Testis (tissue), 3 donors: ENCODE measurements around the gene BTBD1. TPM values are rescaled to one million over a fixed set of nuclear protein-coding genes. Genes with fewer than 3 reads are reported as not detected.
"Not testable (repeated sequence)": the region's sequence is repeated elsewhere in the genome, so short reads cannot be mapped to it uniquely, and the experiment has no call there.

Source experiments
- DNase-seq: peaks from one replicate; pipeline ENCODE4 v3.0.0-alpha.2; 2019
- H3K27ac ChIP-seq, 2 donors: fragments of 200-600 bp; sonication (generic); one replicate each; pipeline ENCODE4 v1.5.1; 2019
- H3K27me3 ChIP-seq: fragments of 200-600 bp; sonication (generic); one replicate; pipeline ENCODE4 v1.5.1; 2019
- H3K36me3 ChIP-seq: fragments of 200-600 bp; sonication (generic); one replicate; pipeline ENCODE4 v1.5.1; 2017; ENCODE audit warnings: low read depth; ENCODE audit errors: missing control alignments
- H3K4me1 ChIP-seq: fragments of 200-600 bp; sonication (generic); one replicate; pipeline ENCODE4 v1.5.1; 2019
- H3K4me3 ChIP-seq, 2 donors: fragments of 200-600 bp; sonication (generic); one replicate each; pipeline ENCODE4 v1.5.1; 2017 to 2019
- H3K9me3 ChIP-seq: fragments of 200-600 bp; sonication (generic); one replicate; pipeline ENCODE4 v1.5.1; 2017
- CTCF ChIP-seq, 3 experiments: fragments of 450-650 bp in 2 of 3; fragments of 200-600 bp in 1 of 3; sonication (generic) in 1 of 3; IDR thresholded peaks; one replicate each; pipeline ENCODE4 v1.5.1; 2016 to 2019; ENCODE audit warnings: antibody characterized with exemption in 3 of 3, mild to moderate bottlenecking in 2 of 3, moderate library complexity in 1 of 3
- POLR2A ChIP-seq: fragments of 450-650 bp; IDR thresholded peaks from one replicate; pipeline ENCODE4 v1.6.1; 2017; ENCODE audit warnings: antibody characterized with exemption, mild to moderate bottlenecking, moderate library complexity
- WGBS, 2 donors: methylation state at CpG; one replicate each; pipeline ENCODE4 v1.1.5; 2018; 5-methylcytosine and 5-hydroxymethylcytosine counted together
- intact Hi-C: fragments of 100-400 bp; cut with DNase I; formaldehyde crosslinking; loops from one replicate; pipeline ENCODE4 v1.15.1; 2023; ENCODE audit warnings: low total_unique reads
- polyA plus RNA-seq: library from polyadenylated mRNA; stranded (reverse); fragments of 350-450 nt; fragmentation: Illumina TruSeq; extraction: RNeasy Lipid Tissue Mini Kit (QIAGEN cat#74804); gene quantifications from one replicate; pipeline ENCODE4 v1.2.3, GENCODE V29; 2014; ENCODE audit warnings: low read depth, low replicate concordance; ENCODE audit not compliant: insufficient read depth
- total RNA-seq, 2 donors: library from RNA; depleted of rRNA; stranded (reverse); fragments of >200 nt; gene quantifications; one replicate each; pipeline ENCODE4 v1.2.3, GENCODE V29; 2016

BTBD1 gene
- total and polyA plus RNA-seq, 3 donors from 2014 or later: 94.6 to 118 (median 104) TPM

GRCh38 chr15:83000672-83001031, 66.4 kb downstream of the BTBD1 start:
- DNase-seq, H3K27me3 ChIP-seq, H3K9me3 ChIP-seq, H3K36me3 ChIP-seq, intact Hi-C loops, H3K4me1 ChIP-seq, H3K4me3 ChIP-seq, H3K27ac ChIP-seq: not testable (repeated sequence)
- peak in 1 of 3 experiments; percentile 5 for TF ChIP-seq CTCF (IDR thresholded peaks at IDR 0.05)
- 92 to 97% methylated on average over 3 of the region's 3 CpGs for WGBS, 2 donors

GRCh38 chr15:82999905-83000671, 67.0 kb downstream of the BTBD1 start:
- TF ChIP-seq POLR2A: no peak
- peak in 2 of 3 experiments; percentile 35 to 44 for TF ChIP-seq CTCF (IDR thresholded peaks at IDR 0.05)

GRCh38 chr15:82999426-82999825, 67.6 kb downstream of the BTBD1 start:
- no peak for DNase-seq
- Histone ChIP-seq H3K4me1 (peaks cover 9% of the 10 kb centered on the region), H3K27me3 (no peaks in the 10 kb centered on the region), H3K27ac (no peak overlapping the region), H3K9me3 (no peaks in the 10 kb centered on the region), H3K4me3 (no peak overlapping the region), H3K36me3 (no peaks in the 10 kb centered on the region)
- 64 to 73% methylated on average over 6 of the region's 6 CpGs for WGBS, 2 donors
- intact Hi-C loops: no loop called here
- TF ChIP-seq POLR2A: no peak
- TF ChIP-seq CTCF (IDR thresholded peaks at IDR 0.05): no peak

More at GRCh38 chr15:82999905-83000671, 67.0 kb downstream of the BTBD1 start:
- H3K27me3 ChIP-seq: no peaks in the 10 kb centered on the region
- no peaks in the 10 kb centered on the region for H3K9me3 ChIP-seq
- H3K36me3 ChIP-seq: no peaks in the 10 kb centered on the region
- 19 to 30% methylated on average over 6 of the region's 6 CpGs for WGBS, 2 donors
- peaks cover 9% of the 10 kb centered on the region for H3K4me1 ChIP-seq
- peak overlapping the region in 1 of 2 donors; percentile 53 for H3K27ac ChIP-seq
- intact Hi-C loops: no loop called here
- no peak for DNase-seq
- H3K4me3 ChIP-seq: no peak overlapping the region

DNA sequence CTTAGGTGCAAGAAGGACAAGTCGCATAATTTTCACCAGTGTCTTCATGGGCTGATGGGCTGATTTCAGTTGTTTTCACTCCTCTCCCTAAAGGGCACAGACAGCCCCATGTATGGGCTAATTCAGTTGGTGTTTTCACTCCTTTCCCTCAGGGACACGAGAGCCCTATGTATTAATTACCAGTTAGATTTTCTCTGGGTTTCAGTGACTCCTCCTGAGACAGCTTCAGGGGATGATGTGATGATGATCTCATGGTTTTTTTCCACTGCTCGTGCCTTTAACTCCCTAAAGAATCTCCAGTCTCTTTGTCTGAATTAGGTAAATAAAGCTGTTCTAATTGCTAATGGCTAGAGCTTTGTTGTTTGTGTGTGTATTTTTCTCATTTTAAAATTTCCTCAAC, 71.1 kb downstream of the BTBD1 start:
- H3K27ac ChIP-seq: no peak overlapping the region
- H3K36me3 ChIP-seq: no peaks in the 10 kb centered on the region
- TF ChIP-seq POLR2A (no peak), CTCF (IDR thresholded peaks at IDR 0.05) (no peak)
- no peak overlapping the region for H3K4me3 ChIP-seq
- intact Hi-C loops: no loop called here
- H3K4me1 ChIP-seq: peaks cover 9% of the 10 kb centered on the region
- H3K9me3 ChIP-seq: no peaks in the 10 kb centered on the region
- WGBS, 2 donors: 77 to 79% methylated on average over 3 of the region's 3 CpGs
- H3K27me3 ChIP-seq: no peaks in the 10 kb centered on the region
- DNase-seq: no peak

DNA sequence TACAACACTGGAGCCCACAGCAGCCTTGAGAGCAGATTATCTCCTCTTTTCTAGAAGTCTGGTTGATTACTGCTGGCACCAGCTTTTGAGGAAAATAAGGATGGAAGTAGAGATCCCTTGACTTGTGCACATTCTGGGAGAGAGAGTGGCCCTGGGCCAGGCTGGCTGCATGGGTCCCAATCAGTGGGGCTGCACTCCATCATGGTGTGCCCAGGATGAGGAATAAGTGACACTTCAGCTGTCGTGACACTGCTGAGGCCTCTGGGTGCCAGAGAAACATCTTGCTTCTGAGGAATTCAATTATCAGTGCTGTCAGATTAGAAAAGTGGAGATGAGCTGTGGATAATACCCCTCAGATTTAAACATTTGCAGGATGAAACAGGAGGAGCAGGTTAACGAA, 72.0 kb downstream of the BTBD1 start:
- no peak for DNase-seq
- Histone ChIP-seq H3K9me3 (no peaks in the 10 kb centered on the region), H3K27ac (no peak overlapping the region), H3K4me3 (no peak overlapping the region), H3K4me1 (peaks cover 9% of the 10 kb centered on the region), H3K36me3 (no peaks in the 10 kb centered on the region), H3K27me3 (no peaks in the 10 kb centered on the region)
- 79 to 92% methylated on average over 2 of the region's 2 CpGs for WGBS, 2 donors
- TF ChIP-seq CTCF (IDR thresholded peaks at IDR 0.05): no peak
- TF ChIP-seq POLR2A: no peak
- intact Hi-C loops: no loop called here
